Astrocyte of the spinal cord (primary cell): Measurements from ENCODE around the gene SCAF11.

Experiments
- DNase-seq: peaks from one replicate; pipeline ENCODE4 v3.0.0; 2011; ENCODE audit warnings: low read depth, low spot score
- H3K4me3 ChIP-seq: 2 replicates; pipeline ENCODE4 v1.5.1; 2011; ENCODE audit warnings: low read depth, mild to moderate bottlenecking, low read length, moderate library complexity
- in situ Hi-C: cut with HindIII; loops from 2 replicates; pipeline ENCODE4 v1.10.0; 2017; ENCODE audit warnings: low sequenced_read_pairs
- TF ChIP-seq, protein P1 (sequence below): IDR thresholded peaks from 2 replicates; pipeline ENCODE4 v1.5.1; 2012; ENCODE audit warnings: low read depth, mild to moderate bottlenecking, low read length, inconsistent platforms

The SCAF11 gene

DNA sequence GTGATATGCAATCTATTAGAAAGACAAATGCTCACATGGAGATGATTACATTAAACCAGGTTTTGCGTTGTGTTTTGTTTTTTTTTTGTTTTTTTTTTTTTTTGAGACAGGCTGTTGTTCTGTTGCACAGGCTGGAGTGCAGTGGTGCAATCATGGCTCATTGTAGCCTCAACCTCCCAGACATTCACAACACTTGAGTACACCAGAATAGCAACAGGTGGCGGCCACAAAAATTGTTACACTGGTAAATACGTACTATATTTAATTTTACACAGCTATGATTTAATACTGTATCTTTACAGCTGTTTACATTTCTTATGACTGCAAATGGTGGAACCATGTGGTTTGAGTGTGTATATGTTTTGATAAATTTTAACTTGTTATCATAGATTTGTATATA is 60.0 kb downstream of the SCAF11 start:
- DNase-seq = no peak
- TF ChIP-seq, protein P1, sequence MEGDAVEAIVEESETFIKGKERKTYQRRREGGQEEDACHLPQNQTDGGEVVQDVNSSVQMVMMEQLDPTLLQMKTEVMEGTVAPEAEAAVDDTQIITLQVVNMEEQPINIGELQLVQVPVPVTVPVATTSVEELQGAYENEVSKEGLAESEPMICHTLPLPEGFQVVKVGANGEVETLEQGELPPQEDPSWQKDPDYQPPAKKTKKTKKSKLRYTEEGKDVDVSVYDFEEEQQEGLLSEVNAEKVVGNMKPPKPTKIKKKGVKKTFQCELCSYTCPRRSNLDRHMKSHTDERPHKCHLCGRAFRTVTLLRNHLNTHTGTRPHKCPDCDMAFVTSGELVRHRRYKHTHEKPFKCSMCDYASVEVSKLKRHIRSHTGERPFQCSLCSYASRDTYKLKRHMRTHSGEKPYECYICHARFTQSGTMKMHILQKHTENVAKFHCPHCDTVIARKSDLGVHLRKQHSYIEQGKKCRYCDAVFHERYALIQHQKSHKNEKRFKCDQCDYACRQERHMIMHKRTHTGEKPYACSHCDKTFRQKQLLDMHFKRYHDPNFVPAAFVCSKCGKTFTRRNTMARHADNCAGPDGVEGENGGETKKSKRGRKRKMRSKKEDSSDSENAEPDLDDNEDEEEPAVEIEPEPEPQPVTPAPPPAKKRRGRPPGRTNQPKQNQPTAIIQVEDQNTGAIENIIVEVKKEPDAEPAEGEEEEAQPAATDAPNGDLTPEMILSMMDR = no peak
- H3K4me3 ChIP-seq = no peak overlapping the region
- in situ Hi-C loops = no loop called here

DNA sequence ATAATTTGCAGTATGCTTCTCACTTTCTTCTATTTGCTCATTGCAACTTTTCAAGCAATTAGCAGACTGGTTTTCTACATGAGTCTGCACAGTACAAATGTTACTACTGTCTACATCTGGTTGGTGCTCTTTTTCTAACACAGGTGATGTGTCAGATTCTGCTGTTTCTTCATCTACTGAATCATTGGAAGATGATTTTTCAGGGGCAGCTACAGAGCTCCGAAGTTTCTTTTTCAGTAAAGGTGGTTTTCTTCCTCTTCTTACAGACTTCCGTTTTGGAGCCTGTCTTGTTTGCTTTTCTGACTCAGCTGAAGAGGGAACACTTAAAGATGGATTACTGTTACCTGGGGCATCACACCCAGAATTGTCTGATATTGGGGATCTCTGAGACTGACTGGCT is 62.1 kb downstream of the SCAF11 start:
- DNase-seq = no peak
- TF ChIP-seq, protein P1 = no peak
- in situ Hi-C loops = no loop called here
- no peak overlapping the region for H3K4me3 ChIP-seq

DNA sequence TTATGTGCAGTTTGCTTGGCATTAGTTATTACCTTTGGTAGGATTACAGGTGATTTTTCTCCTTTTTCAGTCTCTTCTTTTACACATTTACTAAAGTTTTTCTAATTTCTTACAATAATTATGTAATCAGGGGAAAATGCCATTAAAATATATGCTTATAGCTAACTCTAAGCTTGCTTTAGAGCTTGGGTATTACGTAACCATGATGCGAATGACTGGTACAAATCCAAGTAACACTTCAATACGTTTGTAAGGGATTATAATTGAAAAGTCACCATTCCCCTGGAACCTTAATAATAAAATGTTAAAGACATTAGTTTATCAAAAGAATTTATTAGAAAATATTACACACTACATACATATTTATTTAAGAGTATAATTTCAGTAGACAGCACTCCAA is 71.6 kb downstream of the SCAF11 start:
- in situ Hi-C loops = no loop called here
- no peak overlapping the region for H3K4me3 ChIP-seq
- DNase-seq = no peak
- TF ChIP-seq, protein P1 = no peak

DNA sequence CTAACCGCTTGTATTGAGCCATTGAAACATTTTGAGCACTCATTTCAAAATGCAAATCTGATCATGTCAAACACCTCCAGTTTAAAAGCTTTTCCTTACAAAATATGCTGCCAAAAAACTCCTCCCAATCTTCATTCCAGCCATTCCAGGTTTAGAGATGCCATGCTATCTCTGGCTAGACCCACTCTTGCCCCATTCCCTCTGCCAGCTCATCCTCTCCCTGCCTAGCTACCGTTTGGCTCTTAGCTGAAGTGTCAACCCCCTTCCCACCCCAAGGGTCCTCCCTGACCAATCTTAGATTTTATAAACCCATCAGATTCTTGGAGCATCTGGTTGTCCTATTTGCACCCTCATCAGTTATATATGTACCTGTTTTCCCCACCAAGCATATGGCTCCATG is 75.0 kb downstream of the SCAF11 start:
- no peak for DNase-seq
- TF ChIP-seq, protein P1 = no peak
- no peak overlapping the region for H3K4me3 ChIP-seq
- in situ Hi-C loops = no loop called here

DNA sequence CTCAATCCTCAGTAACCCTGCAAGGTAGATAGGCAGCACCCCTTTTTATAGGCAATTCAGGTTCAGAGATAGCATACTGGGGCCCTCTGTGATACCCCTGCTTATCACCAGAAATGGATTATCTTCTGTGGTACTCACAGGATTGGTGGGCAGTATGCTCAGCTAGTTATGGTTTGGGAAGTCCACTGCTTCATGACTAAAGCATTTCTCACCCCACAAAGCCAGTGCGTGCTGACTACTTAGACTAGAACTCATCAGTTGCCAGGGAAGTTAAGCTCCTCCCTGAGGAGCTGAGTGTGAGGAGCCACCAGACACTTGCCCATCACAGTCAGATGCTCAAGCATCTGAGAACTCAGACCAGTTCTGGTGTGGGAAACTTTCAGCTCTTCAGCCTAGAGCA is 76.3 kb downstream of the SCAF11 start:
- H3K4me3 ChIP-seq = no peak overlapping the region
- TF ChIP-seq, protein P1 = no peak
- peak; percentile 76 for DNase-seq
- in situ Hi-C loops = no loop called here

DNA sequence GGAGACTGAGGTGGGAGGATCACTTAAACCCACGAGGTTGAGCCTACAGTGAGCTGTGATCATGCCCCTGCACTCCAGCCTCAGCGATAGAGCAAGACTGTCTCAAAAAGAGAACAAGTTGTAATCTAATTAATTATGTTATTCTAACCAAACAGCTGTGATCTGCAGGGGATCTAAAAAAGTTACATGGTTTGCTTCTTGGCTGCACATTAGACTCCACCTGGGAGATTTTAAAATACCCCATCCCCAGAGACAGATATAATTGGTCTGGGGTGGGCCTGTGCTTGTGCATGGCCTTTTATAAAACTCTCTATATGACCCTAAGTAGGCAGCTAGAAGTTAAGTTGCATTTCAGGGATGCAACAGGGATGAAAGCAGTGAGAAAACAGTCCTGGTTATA is 76.7 kb downstream of the SCAF11 start:
- TF ChIP-seq, protein P1 = no peak
- in situ Hi-C loops = no loop called here
- H3K4me3 ChIP-seq = no peak overlapping the region

DNA sequence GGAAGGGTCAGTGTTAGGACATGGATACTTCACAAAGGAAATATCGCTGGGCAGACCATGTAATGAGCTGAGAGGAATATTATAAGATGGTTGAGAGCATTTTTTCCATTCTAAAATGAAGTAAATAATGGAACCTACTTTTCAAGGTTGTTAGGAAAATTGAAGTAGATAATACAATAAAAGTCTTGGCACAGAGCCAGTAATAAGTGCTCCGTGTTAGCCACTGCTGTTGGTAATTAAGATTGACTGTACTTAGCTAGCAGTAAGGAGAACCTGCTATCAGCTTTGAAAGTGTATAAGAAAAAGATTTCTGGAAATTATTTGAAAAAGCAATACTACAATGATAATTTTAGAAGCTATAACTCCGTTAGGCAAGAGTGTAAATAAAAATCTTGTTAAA is 77.6 kb downstream of the SCAF11 start:
- no peak for DNase-seq
- TF ChIP-seq, protein P1 = no peak
- no peak overlapping the region for H3K4me3 ChIP-seq
- in situ Hi-C loops = no loop called here

More for the DNA sequence above, 76.7 kb downstream of the SCAF11 start:
- DNase-seq = no peak
